IMR-90 (cell line): ENCODE measurements around the gene COL6A6. TPM values are rescaled to one million over a fixed set of nuclear protein-coding genes. Genes with fewer than 3 reads are reported as not detected.

Experiments used
- ATAC-seq: fragments of 200-7000 bp; cut with Tn5 transposase; 2 replicates; pipeline ENCODE4 v1.9.1; 2020; ENCODE audit warnings: low read depth, mild to moderate bottlenecking, moderate library complexity
- BruUV-seq: library from RNA; stranded (reverse); fragments of 400-500 nt; replicated peaks from 2 replicates; lab custom pipeline; 2021; lab: Mats Ljungman, UMichigan
- CTCF ChIA-PET: fragments of 300-600 bp; formaldehyde crosslinking; extraction: SDS; loops from one replicate; lab custom pipeline; 2021; ENCODE audit warnings: antibody characterized with exemption; lab: Yijun Ruan, JAX
- POLR2A ChIA-PET: fragments of 300-600 bp; sonication (Branson Sonifier 250); formaldehyde crosslinking; loops from one replicate; lab custom pipeline; 2022; ENCODE audit warnings: antibody characterized with exemption; ENCODE audit not compliant: unreplicated experiment; lab: Charles Lee
- DNase-seq: peaks from one replicate; pipeline ENCODE4 v3.0.0; 2013
- H2AFZ ChIP-seq: replicated peaks from 2 replicates; pipeline ENCODE3; 2013; ENCODE audit warnings: low read length, mild to moderate bottlenecking; ENCODE audit not compliant: poor library complexity
- H2AK5ac ChIP-seq: 2 replicates; pipeline ENCODE4 v1.6.1; 2013; ENCODE audit warnings: low read depth, low read length, inconsistent platforms
- H2AK9ac ChIP-seq: replicated peaks from 2 replicates; pipeline ENCODE3; 2013; ENCODE audit warnings: mild to moderate bottlenecking, low read depth, low read length, moderate library complexity; ENCODE audit not compliant: poor library complexity
- H2BK120ac ChIP-seq: 2 replicates; pipeline ENCODE4 v1.6.1; 2013; ENCODE audit warnings: low read depth, low read length, inconsistent platforms
- H2BK15ac ChIP-seq: 3 replicates; pipeline ENCODE4 v1.6.1; 2013; ENCODE audit warnings: low read depth, low read length, inconsistent platforms
- H2BK20ac ChIP-seq: 2 replicates; pipeline ENCODE4 v1.6.1; 2013; ENCODE audit warnings: low read depth, mild to moderate bottlenecking, inconsistent platforms, low read length, moderate library complexity
- H2BK5ac ChIP-seq: 2 replicates; pipeline ENCODE4 v1.6.1; 2013; ENCODE audit warnings: mild to moderate bottlenecking, low read depth, low read length, inconsistent platforms; ENCODE audit not compliant: poor library complexity, severe bottlenecking
- H3K14ac ChIP-seq: replicated peaks from 2 replicates; pipeline ENCODE4 v1.6.1; 2013; ENCODE audit warnings: low read depth, low read length, inconsistent platforms
- H3K18ac ChIP-seq: 2 replicates; pipeline ENCODE4 v1.6.1; 2013; ENCODE audit warnings: low read depth, low read length, control low read depth
- H3K23ac ChIP-seq: 2 replicates; pipeline ENCODE4 v1.6.1; 2013; ENCODE audit warnings: low read depth, low read length, inconsistent platforms
- H3K27ac ChIP-seq: 2 replicates; pipeline ENCODE4 v1.5.1; 2013; ENCODE audit warnings: mild to moderate bottlenecking, control low read depth, low read length; ENCODE audit not compliant: insufficient read depth
- H3K27me3 ChIP-seq: 2 replicates; pipeline ENCODE4 v1.6.1; 2013; ENCODE audit warnings: low read length; ENCODE audit not compliant: control insufficient read depth, insufficient read depth
- H3K36me3 ChIP-seq: 2 replicates; pipeline ENCODE4 v1.6.1; 2013; ENCODE audit warnings: low read length, mixed read lengths; ENCODE audit not compliant: control insufficient read depth, insufficient read depth
- H3K4ac ChIP-seq: 2 replicates; pipeline ENCODE4 v1.6.1; 2013; ENCODE audit warnings: low read depth, low read length, inconsistent platforms
- H3K4me1 ChIP-seq: 2 replicates; pipeline ENCODE4 v1.6.1; 2013; ENCODE audit warnings: low read length, mixed read lengths; ENCODE audit not compliant: control insufficient read depth, insufficient read depth
- H3K4me2 ChIP-seq: 2 replicates; pipeline ENCODE4 v1.6.1; 2013; ENCODE audit warnings: low read depth, mild to moderate bottlenecking, control low read depth, low read length, moderate library complexity
- H3K4me3 ChIP-seq: 2 replicates; pipeline ENCODE4 v1.5.1; 2013; ENCODE audit warnings: low read depth, mild to moderate bottlenecking, control low read depth, low read length, moderate library complexity; ENCODE audit not compliant: insufficient read depth
- H3K56ac ChIP-seq: 2 replicates; pipeline ENCODE4 v1.6.1; 2013; ENCODE audit warnings: low read length, inconsistent platforms; ENCODE audit not compliant: insufficient read depth; ENCODE audit errors: extremely low read depth
- H3K79me1 ChIP-seq, 2 experiments: 2 replicates each; pipeline ENCODE4 v1.6.1; 2013; ENCODE audit warnings: low read length in 2 of 2, inconsistent platforms in 1 of 2, low read depth in 1 of 2
- H3K9ac ChIP-seq: 2 replicates; pipeline ENCODE4 v1.6.1; 2013; ENCODE audit warnings: low read depth, low read length, control low read depth
- H3K9me1 ChIP-seq: 2 replicates; pipeline ENCODE4 v1.6.1; 2013; ENCODE audit warnings: low read length, inconsistent platforms; ENCODE audit not compliant: insufficient read depth
- H3K9me3 ChIP-seq: 2 replicates; pipeline ENCODE4 v1.6.1; 2013; ENCODE audit warnings: low read length; ENCODE audit not compliant: control insufficient read depth, insufficient read depth
- H4K20me1 ChIP-seq: 2 replicates; pipeline ENCODE4 v1.6.1; 2013; ENCODE audit warnings: low read length, inconsistent platforms; ENCODE audit not compliant: insufficient read depth
- H4K5ac ChIP-seq: 2 replicates; pipeline ENCODE4 v1.6.1; 2013; ENCODE audit warnings: mild to moderate bottlenecking, low read depth, low read length, control low read depth
- H4K8ac ChIP-seq, 2 experiments: 2 replicates each; pipeline ENCODE4 v1.6.1; 2013; ENCODE audit warnings: low read depth in 2 of 2, low read length in 2 of 2, control low read depth in 1 of 2, inconsistent platforms in 1 of 2
- H4K91ac ChIP-seq: 2 replicates; pipeline ENCODE4 v1.6.1; 2013; ENCODE audit warnings: low read depth, low read length, inconsistent platforms; ENCODE audit not compliant: insufficient read depth
- CHD1 ChIP-seq: IDR thresholded peaks from 2 replicates; pipeline ENCODE4 v1.6.1; 2012; ENCODE audit warnings: low read depth, low read length, improper control_type of control experiment
- MAFK ChIP-seq: IDR thresholded peaks from 2 replicates; pipeline ENCODE4 v1.6.1; 2012; ENCODE audit warnings: low read depth, low read length, improper control_type of control experiment
- NFE2L2 ChIP-seq: fragments of 150-350 bp; IDR thresholded peaks from 2 replicates; pipeline ENCODE4 v1.6.1; 2016; ENCODE audit warnings: low read depth, mild to moderate bottlenecking, low read length
- RCOR1 ChIP-seq: IDR thresholded peaks from 2 replicates; pipeline ENCODE4 v1.6.1; 2012; ENCODE audit warnings: mild to moderate bottlenecking, low read length, improper control_type of control experiment; ENCODE audit not compliant: insufficient replicate concordance
- WGBS, 2 experiments: methylation state at CpG; one replicate each; pipeline versions ENCODE4 v1.1.5 to v1.1.7; 2013; ENCODE audit warnings: missing lambda C conversion rate in 2 of 2; ENCODE audit not compliant: insufficient read length in 1 of 2; ENCODE audit errors: extremely low coverage in 2 of 2; 5-methylcytosine and 5-hydroxymethylcytosine counted together
- dilution Hi-C: fragments of 300-500 bp; cut with HindIII; formaldehyde crosslinking; loops from one replicate; pipeline ENCODE4 v1.14.3; 2018; ENCODE audit warnings: low sequenced_read_pairs; ENCODE audit not compliant: unreplicated experiment
- in situ Hi-C: fragments of 300-500 bp; cut with MboI; formaldehyde crosslinking; loops from 3 replicates; pipeline ENCODE4 v1.14.3; 2019; ENCODE audit warnings: low sequenced_read_pairs, inconsistent platforms, mixed read lengths
- intact Hi-C: fragments of 100-400 bp; cut with micrococcal nuclease; formaldehyde crosslinking; loops from 2 replicates; pipeline ENCODE4 v1.10.0; 2022
- polyA plus RNA-seq, 3 experiments: library from polyadenylated mRNA; depleted of rRNA; stranded (reverse); fragments of >200 nt; gene quantifications; 2 replicates each; pipeline ENCODE4 v1.2.3, GENCODE V29; 2012; ENCODE audit warnings: low replicate concordance in 1 of 3
- total RNA-seq: library from RNA; depleted of rRNA; stranded (reverse); fragments of >200 nt; gene quantifications from 2 replicates; pipeline ENCODE4 v1.2.3, GENCODE V29; 2012

Gene COL6A6
- total and polyA plus RNA-seq, 2 of the 4 experiments (the other 2 are of a cell fraction): not detected

- Histone ChIP-seq H3K56ac (no peak overlapping the region), H2BK5ac (no peak overlapping the region), H3K9me1 (no peaks in the 10 kb centered on the region), H3K9me3 (no peaks in the 10 kb centered on the region), H4K8ac (no peak overlapping the region), H2AK5ac (no peak overlapping the region), H3K18ac (no peak overlapping the region), H2BK20ac (no peak overlapping the region), H2BK15ac (no peak overlapping the region), H3K23ac (no peak overlapping the region), H3K14ac (no peak overlapping the region), H4K5ac (no peak overlapping the region), H3K9ac (no peak overlapping the region), H3K4me3 (no peak overlapping the region), H2BK120ac (no peak overlapping the region), H3K27me3 (peaks cover 12% of the 10 kb centered on the region; the same call in 1 of the 2 replicates), H2AFZ (no peak overlapping the region), H3K27ac (no peak overlapping the region), H4K20me1 (no peaks in the 10 kb centered on the region), H3K4me1 (no peaks in the 10 kb centered on the region), H3K4me2 (no peak overlapping the region), H2AK9ac (no peak overlapping the region), H3K4ac (no peak overlapping the region), H4K91ac (no peak overlapping the region), H3K36me3 (no peaks in the 10 kb centered on the region), H3K79me1 (no peaks in the 10 kb centered on the region)
- no peak for TF ChIP-seq CHD1
- TF ChIP-seq NFE2L2: no peak
- TF ChIP-seq MAFK: no peak
- no peak for TF ChIP-seq RCOR1
- POLR2A ChIA-PET: no interaction called here
- intact Hi-C loops (no loop called here), in situ Hi-C loops (no loop called here), dilution Hi-C loops (no loop called here)
- CTCF ChIA-PET: no interaction called here
- no peak for ATAC-seq
- 33% methylated on average over 1 of the region's 2 CpGs; no CpG with 5 or more reads in 1 of the 2 experiments for WGBS, 2 experiments
- BruUV-seq: no TSS peak
- DNase-seq: no peak
Observed at GRCh38 chr3:130515755-130516154, 1.2 kb upstream of the COL6A6 start.
